GM12864 (cell line): ENCODE data around the gene SLC19A1.
"Not testable (repeated sequence)": the region's sequence is repeated elsewhere in the genome, so short reads cannot be mapped to it uniquely, and the experiment has no call there.

Experiments
- DNase-seq: peaks from one replicate; pipeline ENCODE4 v3.0.0-alpha.2; 2011; ENCODE audit warnings: low read depth
- H3K4me3 ChIP-seq: 2 replicates; pipeline ENCODE4 v1.5.1; 2011; ENCODE audit warnings: mild to moderate bottlenecking, low read depth, low read length, control low read depth
- TF ChIP-seq, protein P1 (sequence below): IDR thresholded peaks from 2 replicates; pipeline ENCODE4 v1.5.1; 2011; ENCODE audit warnings: low read depth, mild to moderate bottlenecking, moderate library complexity, low read length, control low read depth, inconsistent platforms; ENCODE audit errors: missing control alignments

Gene SLC19A1

DNA sequence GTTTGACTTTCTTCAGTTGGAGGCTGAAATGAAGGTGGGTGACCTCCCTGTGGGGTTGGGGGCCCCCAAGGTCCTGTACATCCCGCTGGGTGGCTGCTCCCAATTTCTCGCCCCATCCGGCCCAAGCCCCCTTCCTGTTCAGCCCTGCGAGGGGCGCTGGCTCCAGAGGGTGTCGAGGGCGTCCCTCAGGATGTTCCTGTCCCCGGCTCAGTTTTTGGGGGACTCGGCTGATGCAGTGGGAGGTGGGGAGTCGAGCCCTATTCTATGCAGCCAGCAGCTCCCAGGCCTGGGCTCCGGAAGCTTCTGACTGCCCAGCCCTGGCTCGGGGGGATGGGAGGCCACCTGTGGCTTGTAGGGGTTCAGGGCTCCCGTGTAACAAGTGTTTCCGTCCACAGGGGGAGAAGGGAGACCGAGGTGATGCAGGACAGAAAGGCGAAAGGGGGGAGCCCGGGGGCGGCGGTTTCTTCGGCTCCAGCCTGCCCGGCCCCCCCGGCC lies 38.2 kb downstream of the SLC19A1 start:
- TF ChIP-seq, protein P1, sequence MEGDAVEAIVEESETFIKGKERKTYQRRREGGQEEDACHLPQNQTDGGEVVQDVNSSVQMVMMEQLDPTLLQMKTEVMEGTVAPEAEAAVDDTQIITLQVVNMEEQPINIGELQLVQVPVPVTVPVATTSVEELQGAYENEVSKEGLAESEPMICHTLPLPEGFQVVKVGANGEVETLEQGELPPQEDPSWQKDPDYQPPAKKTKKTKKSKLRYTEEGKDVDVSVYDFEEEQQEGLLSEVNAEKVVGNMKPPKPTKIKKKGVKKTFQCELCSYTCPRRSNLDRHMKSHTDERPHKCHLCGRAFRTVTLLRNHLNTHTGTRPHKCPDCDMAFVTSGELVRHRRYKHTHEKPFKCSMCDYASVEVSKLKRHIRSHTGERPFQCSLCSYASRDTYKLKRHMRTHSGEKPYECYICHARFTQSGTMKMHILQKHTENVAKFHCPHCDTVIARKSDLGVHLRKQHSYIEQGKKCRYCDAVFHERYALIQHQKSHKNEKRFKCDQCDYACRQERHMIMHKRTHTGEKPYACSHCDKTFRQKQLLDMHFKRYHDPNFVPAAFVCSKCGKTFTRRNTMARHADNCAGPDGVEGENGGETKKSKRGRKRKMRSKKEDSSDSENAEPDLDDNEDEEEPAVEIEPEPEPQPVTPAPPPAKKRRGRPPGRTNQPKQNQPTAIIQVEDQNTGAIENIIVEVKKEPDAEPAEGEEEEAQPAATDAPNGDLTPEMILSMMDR, result no peak
- DNase-seq, result no peak
- H3K4me3 ChIP-seq, result no peak overlapping the region

DNA sequence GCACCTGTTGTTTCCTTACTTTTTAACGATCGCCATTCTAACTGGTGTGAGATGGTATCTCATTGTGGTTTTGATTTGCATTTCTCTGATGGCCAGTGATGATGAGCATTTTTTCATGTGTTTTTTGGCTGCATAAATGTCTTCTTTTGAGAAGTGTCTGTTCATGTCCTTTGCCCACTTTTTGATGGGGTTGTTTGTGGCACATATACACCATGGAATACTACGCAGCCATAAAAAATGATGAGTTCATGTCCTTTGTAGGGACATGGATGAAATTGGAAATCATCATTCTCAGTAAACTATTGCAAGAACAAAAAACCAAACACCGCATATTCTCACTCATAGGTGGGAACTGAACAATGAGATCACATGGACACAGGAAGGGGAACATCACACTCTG lies 39.0 kb downstream of the SLC19A1 start:
- not testable (repeated sequence) for DNase-seq, H3K4me3 ChIP-seq

DNA sequence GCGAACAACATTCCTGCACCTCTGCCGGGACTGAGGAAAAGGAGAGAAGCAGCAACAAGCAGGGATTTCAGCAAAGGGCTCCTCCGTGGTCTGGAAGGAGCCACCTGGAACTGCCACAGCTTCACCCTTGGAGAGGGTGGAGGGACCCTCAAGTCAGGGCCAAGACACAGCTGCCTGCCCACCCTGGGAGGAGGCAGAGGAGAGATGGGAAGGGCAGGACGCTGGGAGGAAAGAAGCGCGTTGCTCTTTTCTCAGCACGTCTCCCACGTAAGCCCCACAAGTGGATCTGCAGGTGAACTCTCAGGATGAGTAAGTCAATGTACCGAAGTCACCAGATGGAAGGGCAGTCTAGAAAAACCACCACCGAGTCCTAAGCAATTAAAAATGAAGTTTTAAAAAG lies 39.6 kb downstream of the SLC19A1 start:
- no peak overlapping the region for H3K4me3 ChIP-seq
- TF ChIP-seq, protein P1, result no peak
- no peak for DNase-seq

DNA sequence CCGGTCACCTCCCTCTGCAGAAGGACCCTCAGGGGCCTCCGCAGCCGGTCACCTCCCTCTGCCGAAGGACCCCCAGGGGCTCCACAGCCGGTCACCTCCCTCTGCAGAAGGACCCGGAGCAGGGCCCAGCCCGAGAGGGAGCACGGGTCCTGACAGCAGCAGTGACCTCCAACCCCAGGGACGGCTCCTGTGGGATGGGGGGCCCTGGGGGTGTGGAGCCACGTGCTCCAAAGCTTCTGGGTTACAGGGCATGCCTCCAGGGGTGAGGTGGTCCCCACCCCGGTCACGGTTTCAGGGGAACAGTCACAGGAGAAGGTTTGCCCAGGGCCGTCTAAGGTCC lies 40.3 kb downstream of the SLC19A1 start:
- DNase-seq, result no peak
- no peak overlapping the region for H3K4me3 ChIP-seq
- TF ChIP-seq, protein P1, result no peak

- DNase-seq, H3K4me3 ChIP-seq: not testable (repeated sequence)
Observed at GRCh38 chr21:45501081-45502005, 40.9 kb downstream of the SLC19A1 start.

- TF ChIP-seq, protein P1, result no peak
- DNase-seq, result no peak
Observed at GRCh38 chr21:45499970-45500577, 42.2 kb downstream of the SLC19A1 start.

GRCh38 chr21:45499201-45499750 lies 43.0 kb downstream of the SLC19A1 start:
- TF ChIP-seq, protein P1, result no peak
- no peak for DNase-seq
- H3K4me3 ChIP-seq, result no peak overlapping the region

More at GRCh38 chr21:45499970-45500577, 42.2 kb downstream of the SLC19A1 start:
- H3K4me3 ChIP-seq, result no peak overlapping the region
